ENCODE data around the gene SNX33. TPM values are rescaled to one million over a fixed set of nuclear protein-coding genes. Genes with fewer than 3 reads are reported as not detected.
A peak's percentile ranks its signal among the peaks of the same experiment; 100 is the strongest.

SNX33 gene, protein sequence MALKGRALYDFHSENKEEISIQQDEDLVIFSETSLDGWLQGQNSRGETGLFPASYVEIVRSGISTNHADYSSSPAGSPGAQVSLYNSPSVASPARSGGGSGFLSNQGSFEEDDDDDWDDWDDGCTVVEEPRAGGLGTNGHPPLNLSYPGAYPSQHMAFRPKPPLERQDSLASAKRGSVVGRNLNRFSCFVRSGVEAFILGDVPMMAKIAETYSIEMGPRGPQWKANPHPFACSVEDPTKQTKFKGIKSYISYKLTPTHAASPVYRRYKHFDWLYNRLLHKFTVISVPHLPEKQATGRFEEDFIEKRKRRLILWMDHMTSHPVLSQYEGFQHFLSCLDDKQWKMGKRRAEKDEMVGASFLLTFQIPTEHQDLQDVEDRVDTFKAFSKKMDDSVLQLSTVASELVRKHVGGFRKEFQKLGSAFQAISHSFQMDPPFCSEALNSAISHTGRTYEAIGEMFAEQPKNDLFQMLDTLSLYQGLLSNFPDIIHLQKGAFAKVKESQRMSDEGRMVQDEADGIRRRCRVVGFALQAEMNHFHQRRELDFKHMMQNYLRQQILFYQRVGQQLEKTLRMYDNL
- total RNA-seq = 1 to 10 TPM; 3.5 to 8.0 (median 3.9) TPM
- polyA plus RNA-seq = 1 to 10 TPM; 3.7 to 4.4 (median 3.8) TPM
- long read RNA-seq, donor 1, full-length matches to known transcripts = 1 of 1 reads
- long read RNA-seq, donor 1, partial matches to known transcripts = 0 of 1 reads
- long read RNA-seq, donor 1, other reads (novel, unspliced or antisense) = 0 of 1 reads
- long read RNA-seq, donor 2, full-length matches to known transcripts = 5 of 6 reads
- long read RNA-seq, donor 2, partial matches to known transcripts = 0 of 6 reads
- long read RNA-seq, donor 2, other reads (novel, unspliced or antisense) = 1 of 6 reads

DNA sequence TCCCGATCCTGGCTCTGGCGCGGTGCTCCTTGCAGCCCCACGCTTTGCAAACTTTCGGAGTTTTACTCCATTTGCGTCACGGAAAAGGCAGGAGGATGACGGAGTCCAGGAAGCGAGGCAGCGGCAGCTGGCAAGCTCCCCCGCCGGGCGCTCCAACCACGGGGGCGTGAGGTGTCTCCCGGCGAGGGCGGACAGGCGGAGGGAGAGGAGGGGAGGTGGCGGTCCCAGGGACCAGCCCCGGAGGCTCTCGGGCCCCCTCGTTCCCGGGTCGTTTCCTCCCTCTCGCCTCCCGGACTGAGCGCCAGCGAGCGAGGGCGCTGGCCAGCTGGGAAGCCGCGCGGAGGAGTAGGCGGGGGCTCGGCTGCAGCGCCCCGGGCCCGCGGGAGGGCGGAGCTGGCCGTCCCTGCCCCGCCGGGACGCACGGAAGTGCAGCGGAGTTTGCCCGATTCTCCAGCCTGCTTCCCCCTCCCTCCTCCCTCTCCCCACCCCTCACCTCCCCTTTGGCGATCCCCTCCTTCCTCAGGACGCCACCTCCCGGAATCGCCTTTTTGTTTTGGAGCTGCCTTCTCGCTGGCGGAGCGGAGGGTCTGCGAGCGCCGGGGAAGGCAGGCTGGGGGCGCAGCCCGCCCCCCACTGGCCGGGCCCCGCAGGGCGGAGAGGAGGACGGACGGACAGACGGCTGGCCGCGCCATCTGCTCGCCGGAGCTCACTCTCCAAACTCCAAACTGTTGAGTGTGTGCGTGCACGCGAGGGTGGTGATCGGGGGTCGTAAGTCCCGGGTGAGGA, at the start of gene SNX33:
SNX33 (plus strand) TSS at position 543 of the 786 bp plus-strand sequence. CDS start 1,191 bp downstream, outside the sequence.
- Histone ChIP-seq H3K36me3 (ENCODE audit: insufficient read depth in 1 of 2, low read depth in 1 of 2) (no peaks in the 10 kb centered on the region), H3K4me3 (peak within 1 kb of the TSS; percentile 93), H3K27me3 (ENCODE audit: insufficient read depth in 3 of 3, low read length in 2 of 3) (no peaks in the 10 kb centered on the region), H3K4me1 (peaks cover 11% of the 10 kb centered on the region), H3K27ac (peak within 1 kb of the TSS; percentile 87), H3K9me3 (no peaks in the 10 kb centered on the region)
- 0 to 1% (median 0%) methylated on average over 58 to 76 of the region's 76 CpGs for WGBS, 3 donors
- intact Hi-C loops (cut with DNase I) = no loop called here
- TF ChIP-seq, protein P1, sequence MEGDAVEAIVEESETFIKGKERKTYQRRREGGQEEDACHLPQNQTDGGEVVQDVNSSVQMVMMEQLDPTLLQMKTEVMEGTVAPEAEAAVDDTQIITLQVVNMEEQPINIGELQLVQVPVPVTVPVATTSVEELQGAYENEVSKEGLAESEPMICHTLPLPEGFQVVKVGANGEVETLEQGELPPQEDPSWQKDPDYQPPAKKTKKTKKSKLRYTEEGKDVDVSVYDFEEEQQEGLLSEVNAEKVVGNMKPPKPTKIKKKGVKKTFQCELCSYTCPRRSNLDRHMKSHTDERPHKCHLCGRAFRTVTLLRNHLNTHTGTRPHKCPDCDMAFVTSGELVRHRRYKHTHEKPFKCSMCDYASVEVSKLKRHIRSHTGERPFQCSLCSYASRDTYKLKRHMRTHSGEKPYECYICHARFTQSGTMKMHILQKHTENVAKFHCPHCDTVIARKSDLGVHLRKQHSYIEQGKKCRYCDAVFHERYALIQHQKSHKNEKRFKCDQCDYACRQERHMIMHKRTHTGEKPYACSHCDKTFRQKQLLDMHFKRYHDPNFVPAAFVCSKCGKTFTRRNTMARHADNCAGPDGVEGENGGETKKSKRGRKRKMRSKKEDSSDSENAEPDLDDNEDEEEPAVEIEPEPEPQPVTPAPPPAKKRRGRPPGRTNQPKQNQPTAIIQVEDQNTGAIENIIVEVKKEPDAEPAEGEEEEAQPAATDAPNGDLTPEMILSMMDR (IDR thresholded peaks at IDR 0.05) = peak; percentile 41
- DNase-seq (peak; percentile 84 to 87), ATAC-seq (peak; percentile 74 to 84 (median 76))

DNA sequence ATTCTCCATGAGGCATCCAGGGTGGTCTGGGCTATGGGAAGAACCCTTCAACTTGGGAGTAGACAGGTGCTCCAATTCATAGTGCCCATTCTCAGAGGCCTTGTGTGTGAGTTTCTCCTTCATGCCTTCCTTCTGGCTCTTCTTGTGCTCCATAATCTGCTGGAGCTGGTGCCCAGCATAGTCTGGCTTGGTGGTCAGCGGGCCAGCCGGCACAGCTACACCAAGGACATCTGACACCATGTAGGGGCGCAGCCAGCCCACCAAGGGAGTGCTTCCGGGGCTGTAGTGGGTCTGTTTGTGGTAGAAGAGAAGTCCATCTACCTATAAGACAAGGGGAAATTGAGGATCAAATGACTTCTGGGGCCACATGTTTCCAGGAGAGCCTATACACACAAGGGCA, 49.4 kb upstream of the SNX33 start:
- 60 to 85% (median 66%) methylated on average over 4 of the region's 4 CpGs for WGBS, 3 donors
- no peak overlapping the region for H3K27ac ChIP-seq
- TF ChIP-seq, protein P1 (IDR thresholded peaks at IDR 0.05) = no peak

DNA sequence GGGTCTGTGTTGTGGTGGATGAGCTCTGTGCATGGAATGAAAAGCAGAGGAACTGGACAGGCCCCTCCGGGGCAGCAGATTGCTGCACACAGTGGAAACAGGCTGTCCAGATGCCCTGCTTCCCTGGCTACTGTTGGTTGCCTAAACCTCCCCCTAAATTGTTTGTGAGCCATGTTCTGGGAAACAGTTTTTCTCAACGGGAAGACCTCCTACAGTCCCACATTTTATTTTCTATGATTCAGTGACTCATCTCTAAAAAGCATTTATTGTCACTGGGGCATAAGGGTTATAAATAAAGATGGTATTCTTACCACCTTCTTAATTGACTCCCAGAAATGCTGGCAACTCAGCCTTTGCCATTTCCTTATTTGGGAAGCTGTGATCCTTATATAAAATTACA, 48.3 kb upstream of the SNX33 start:
- Histone ChIP-seq H3K9me3 (no peaks in the 10 kb centered on the region), H3K27me3 (ENCODE audit: insufficient read depth in 3 of 3, low read length in 2 of 3) (no peaks in the 10 kb centered on the region), H3K27ac (peak overlapping the region; percentile 4), H3K4me1 (peaks cover 10% of the 10 kb centered on the region), H3K36me3 (ENCODE audit: insufficient read depth in 1 of 2, low read depth in 1 of 2) (peaks cover 11 to 82% of the 10 kb centered on the region in 2 donors), H3K4me3 (no peak overlapping the region)
- intact Hi-C loops (cut with DNase I) = loop anchor here in 1 of 2 donors (10.0 kb wide), 1 partner anchor 75 kb away; no protein-coding TSS in a partner anchor
- WGBS, 3 donors = 30 to 64% (median 38%) methylated on average over 2 of the region's 2 CpGs
- TF ChIP-seq, protein P1 (IDR thresholded peaks at IDR 0.05) = no peak
- peak in 2 of 4 donors; percentile 31 to 48 for ATAC-seq
- no peak for DNase-seq

More for the DNA sequence above, 49.4 kb upstream of the SNX33 start:
- Histone ChIP-seq H3K27me3 (ENCODE audit: insufficient read depth in 3 of 3, low read length in 2 of 3) (no peaks in the 10 kb centered on the region), H3K4me3 (no peak overlapping the region), H3K9me3 (no peaks in the 10 kb centered on the region), H3K4me1 (peaks cover 10% of the 10 kb centered on the region), H3K36me3 (ENCODE audit: insufficient read depth in 1 of 2, low read depth in 1 of 2) (peaks cover 8 to 73% of the 10 kb centered on the region in 2 donors)
- ATAC-seq (no peak), DNase-seq (no peak)
- intact Hi-C loops (cut with DNase I) = loop anchor here in 1 of 2 donors (10.0 kb wide), 1 partner anchor 74 kb away; no protein-coding TSS in a partner anchor

DNA sequence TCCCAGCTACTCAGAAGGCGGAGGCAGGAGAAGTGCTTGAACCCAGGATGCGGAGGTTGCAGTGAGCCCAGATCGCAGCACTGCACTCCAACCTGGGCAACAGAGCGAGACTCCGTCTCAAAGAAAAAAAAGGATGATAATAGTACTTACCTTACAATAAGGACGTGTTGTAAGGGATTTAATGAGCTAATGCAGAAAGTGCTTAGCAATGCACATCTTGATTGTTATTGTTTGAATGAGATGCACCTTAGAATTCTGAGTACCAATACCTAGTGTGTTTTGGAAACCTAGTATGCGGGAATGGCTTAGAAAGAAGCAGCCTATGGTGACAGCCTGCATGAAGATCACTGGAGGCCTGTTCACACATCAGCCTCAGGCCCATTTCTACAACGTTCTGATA, 41.7 kb upstream of the SNX33 start:
- no peak overlapping the region for H3K27ac ChIP-seq
- 93 to 95% (median 95%) methylated on average over 8 of the region's 8 CpGs for WGBS, 3 donors
- intact Hi-C loops (cut with DNase I) = no loop called here

More for the DNA sequence above, 41.7 kb upstream of the SNX33 start:
- Histone ChIP-seq H3K4me3 (no peak overlapping the region), H3K9me3 (no peaks in the 10 kb centered on the region), H3K4me1 (peaks cover 6% of the 10 kb centered on the region), H3K27me3 (ENCODE audit: insufficient read depth in 3 of 3, low read length in 2 of 3) (no peaks in the 10 kb centered on the region), H3K36me3 (ENCODE audit: insufficient read depth in 1 of 2, low read depth in 1 of 2) (peaks cover 18 to 89% of the 10 kb centered on the region in 2 donors)
- ATAC-seq = no peak
- TF ChIP-seq, protein P1 (IDR thresholded peaks at IDR 0.05) = no peak
- no peak for DNase-seq

All from psoas muscle (tissue), 8 donors.